Measurements from ENCODE around the gene NBEA.

Gene NBEA

DNA sequence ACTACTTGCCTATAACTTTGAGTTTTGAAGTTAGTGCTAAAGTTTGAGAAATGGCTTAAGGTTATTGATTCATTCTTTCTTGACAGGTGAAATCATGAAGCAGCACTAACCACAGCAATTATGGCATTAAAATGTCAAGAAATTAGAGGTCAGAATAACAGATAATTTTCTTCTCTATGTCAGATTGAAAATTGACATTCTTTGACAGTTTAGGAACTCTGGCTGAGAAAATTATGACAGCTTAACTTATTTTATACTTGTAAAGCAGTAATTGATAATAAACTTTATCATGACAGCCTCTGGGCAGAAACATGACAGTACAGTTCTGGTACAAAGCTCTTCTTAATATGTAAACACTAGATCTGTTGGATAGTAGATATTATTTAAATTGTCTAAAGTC, 689.6 kb downstream of the NBEA start:
- no peak overlapping the region for H3K4me3 ChIP-seq (ENCODE audit: low read length)
- TF ChIP-seq, protein P1, sequence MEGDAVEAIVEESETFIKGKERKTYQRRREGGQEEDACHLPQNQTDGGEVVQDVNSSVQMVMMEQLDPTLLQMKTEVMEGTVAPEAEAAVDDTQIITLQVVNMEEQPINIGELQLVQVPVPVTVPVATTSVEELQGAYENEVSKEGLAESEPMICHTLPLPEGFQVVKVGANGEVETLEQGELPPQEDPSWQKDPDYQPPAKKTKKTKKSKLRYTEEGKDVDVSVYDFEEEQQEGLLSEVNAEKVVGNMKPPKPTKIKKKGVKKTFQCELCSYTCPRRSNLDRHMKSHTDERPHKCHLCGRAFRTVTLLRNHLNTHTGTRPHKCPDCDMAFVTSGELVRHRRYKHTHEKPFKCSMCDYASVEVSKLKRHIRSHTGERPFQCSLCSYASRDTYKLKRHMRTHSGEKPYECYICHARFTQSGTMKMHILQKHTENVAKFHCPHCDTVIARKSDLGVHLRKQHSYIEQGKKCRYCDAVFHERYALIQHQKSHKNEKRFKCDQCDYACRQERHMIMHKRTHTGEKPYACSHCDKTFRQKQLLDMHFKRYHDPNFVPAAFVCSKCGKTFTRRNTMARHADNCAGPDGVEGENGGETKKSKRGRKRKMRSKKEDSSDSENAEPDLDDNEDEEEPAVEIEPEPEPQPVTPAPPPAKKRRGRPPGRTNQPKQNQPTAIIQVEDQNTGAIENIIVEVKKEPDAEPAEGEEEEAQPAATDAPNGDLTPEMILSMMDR (conservative IDR thresholded peaks at IDR 0.05; ENCODE audit: low read length): no peak
- DNase-seq (ENCODE audit: low read depth): no peak

DNA sequence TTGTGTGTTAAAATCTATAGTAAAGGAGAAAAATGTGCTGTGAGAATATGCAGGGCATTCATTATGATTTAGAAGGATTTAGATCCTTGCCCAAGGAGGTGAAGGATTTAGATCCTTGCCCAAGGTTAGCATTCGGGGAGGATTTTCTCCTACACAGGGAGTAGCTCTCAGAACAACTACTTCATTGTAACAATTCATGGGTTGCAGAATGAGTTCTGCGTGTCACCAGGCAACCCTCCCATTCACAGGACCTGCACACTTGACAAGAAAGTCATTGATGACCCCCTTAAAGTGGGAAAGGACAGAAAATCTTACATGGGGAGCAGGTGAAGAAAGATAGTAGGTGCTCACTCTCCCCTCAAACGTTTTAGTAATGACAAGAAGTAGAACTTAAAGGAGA, 701.6 kb downstream of the NBEA start:
- H3K4me3 ChIP-seq (ENCODE audit: low read length): no peak overlapping the region
- no peak for DNase-seq (ENCODE audit: low read depth)
- TF ChIP-seq, protein P1 (conservative IDR thresholded peaks at IDR 0.05; ENCODE audit: low read length): no peak

DNA sequence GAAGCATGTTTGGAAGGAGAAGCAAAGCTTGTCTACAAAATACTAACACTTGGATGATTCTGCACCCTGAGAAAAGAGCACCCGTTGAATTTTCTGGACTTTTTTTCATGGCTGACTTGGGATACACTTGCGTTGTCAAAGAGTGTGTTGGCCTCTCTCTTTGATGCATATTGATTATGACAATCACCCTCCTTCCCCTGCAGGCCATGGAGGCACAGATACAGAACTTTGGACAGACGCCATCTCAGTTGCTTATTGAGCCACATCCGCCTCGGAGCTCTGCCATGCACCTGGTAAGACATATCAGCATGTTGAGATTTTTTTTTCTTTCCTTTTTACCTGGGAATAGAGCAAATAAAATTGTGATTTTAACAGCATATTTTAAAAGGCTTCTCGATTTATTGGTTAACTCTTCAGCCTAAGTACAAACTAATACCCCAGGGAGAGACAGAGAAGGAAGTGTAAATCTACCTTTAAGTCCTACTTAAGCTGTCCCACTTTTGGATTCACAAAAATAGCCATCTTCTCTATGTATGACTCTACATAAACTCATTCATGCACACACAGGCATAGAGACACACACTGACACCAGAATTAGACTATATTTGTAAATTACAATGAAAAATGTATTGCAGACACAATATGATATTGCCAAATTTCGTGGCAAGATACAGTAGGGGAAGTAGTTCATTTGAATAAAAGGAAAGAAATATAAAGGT, 704.1 kb downstream of the NBEA start:
- no peak for DNase-seq (ENCODE audit: low read depth)
- H3K4me3 ChIP-seq (ENCODE audit: low read length): no peak overlapping the region
- TF ChIP-seq, protein P1 (conservative IDR thresholded peaks at IDR 0.05; ENCODE audit: low read length): no peak

DNA sequence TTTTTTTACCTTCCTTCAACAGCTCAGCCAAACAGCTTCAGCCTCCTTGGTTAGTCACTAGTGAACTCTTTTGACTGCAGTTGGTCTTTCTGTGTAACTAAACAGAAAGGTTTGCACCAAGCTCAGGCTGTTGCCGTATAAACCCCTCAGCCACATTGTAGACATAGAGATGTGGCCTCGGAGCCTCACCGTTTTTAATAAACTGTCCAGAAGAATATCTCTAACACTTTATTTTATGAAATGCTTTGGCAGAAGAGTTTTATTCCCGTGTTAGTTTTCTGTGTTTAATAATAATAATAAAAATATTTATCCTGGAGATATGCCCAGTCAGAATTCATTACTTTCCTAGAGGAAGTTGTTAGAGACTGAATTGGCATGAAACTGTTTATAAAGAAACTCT, 706.1 kb downstream of the NBEA start:
- no peak overlapping the region for H3K4me3 ChIP-seq (ENCODE audit: low read length)
- peak; percentile 11 for DNase-seq (ENCODE audit: low read depth)
- TF ChIP-seq, protein P1 (conservative IDR thresholded peaks at IDR 0.05; ENCODE audit: low read length): no peak

DNA sequence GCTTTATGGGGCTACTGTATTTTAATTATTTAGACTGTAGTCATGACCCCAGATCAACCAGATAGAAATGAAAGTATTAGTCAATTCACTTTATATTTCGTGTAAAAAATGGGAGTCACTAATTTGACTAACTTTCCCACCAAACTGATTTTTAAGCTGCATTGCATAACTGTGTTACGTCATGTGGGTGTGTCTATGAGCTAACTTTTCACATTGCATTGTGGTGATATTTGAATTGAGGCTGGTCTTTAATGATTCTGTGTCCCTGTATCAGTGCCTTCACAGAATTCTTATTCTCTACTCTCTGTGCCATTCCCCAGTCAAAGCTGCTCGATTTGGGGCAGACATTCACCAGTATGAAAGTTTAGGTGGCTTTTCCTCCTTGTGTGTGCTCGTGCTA, 707.1 kb downstream of the NBEA start:
- peak; percentile 57 for DNase-seq (ENCODE audit: low read depth)
- TF ChIP-seq, protein P1 (conservative IDR thresholded peaks at IDR 0.05; ENCODE audit: low read length): no peak
- H3K4me3 ChIP-seq (ENCODE audit: low read length): no peak overlapping the region

DNA sequence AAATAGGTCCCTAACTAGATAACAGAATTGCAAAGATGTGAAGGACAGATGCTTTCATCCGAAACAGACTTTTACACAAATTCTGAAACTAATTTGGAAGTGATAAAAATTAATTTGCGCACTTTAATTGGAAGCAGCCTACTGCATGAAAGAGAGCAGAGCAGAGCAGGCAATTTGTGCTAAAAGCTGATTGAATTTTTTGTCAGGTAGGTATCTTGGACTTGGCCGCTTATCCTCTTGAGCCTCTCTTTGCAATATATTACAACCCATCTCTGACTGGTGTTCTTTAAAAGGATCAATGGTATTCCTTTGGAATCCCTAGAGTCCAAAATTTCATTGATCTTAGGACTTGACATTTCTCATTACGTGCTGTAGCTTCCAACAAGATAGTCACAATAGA, 717.7 kb downstream of the NBEA start:
- TF ChIP-seq, protein P1 (conservative IDR thresholded peaks at IDR 0.05; ENCODE audit: low read length): no peak
- no peak overlapping the region for H3K4me3 ChIP-seq (ENCODE audit: low read length)

DNA sequence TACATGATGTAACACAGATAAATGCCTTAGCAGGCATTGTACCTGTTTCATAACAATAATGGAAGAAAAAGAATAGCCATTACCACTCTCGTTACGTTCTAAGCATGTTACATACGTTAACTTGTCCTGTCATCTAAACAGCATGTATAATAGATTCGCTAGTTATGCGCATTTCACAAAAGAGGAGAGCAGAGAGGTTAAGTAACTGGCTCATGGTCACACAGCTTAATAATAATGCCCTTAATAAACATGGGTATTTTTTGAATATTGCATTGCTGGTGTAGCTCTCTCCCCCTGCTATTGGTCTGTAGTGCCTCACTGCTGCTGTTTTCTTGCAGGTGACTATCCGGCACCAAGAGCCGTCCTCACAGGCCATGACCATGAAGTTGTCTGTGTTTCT, 722.7 kb downstream of the NBEA start:
- H3K4me3 ChIP-seq (ENCODE audit: low read length): no peak overlapping the region
- DNase-seq (ENCODE audit: low read depth): no peak
- TF ChIP-seq, protein P1 (conservative IDR thresholded peaks at IDR 0.05; ENCODE audit: low read length): no peak

More for the DNA sequence above, 717.7 kb downstream of the NBEA start:
- DNase-seq (ENCODE audit: low read depth): no peak
